Neural progenitor cell (in vitro differentiated cells): ENCODE results near the gene COL4A5. TPM values are rescaled to one million over a fixed set of nuclear protein-coding genes. Genes with fewer than 3 reads are reported as not detected.
A peak's percentile ranks its signal among the peaks of the same experiment; 100 is the strongest.

Experiments used
- DNase-seq: peaks from one replicate; pipeline ENCODE4 v3.0.0-alpha.2; 2016; ENCODE audit warnings: low spot score
- H2AFZ ChIP-seq: fragments of 200-600 bp; sonication (generic); replicated peaks from 2 replicates; pipeline ENCODE4 v1.6.1; 2016; ENCODE audit warnings: antibody characterized with exemption
- H3F3A ChIP-seq: fragments of 200-600 bp; sonication (generic); 2 replicates; pipeline ENCODE4 v1.6.1; 2016; ENCODE audit warnings: antibody characterized with exemption, low read depth
- H3K27ac ChIP-seq: fragments of 200-600 bp; sonication (generic); 2 replicates; pipeline ENCODE4 v1.5.1; 2016; ENCODE audit warnings: mild to moderate bottlenecking
- H3K27me3 ChIP-seq: fragments of 200-600 bp; sonication (generic); 2 replicates; pipeline ENCODE4 v1.6.1; 2016; ENCODE audit warnings: mild to moderate bottlenecking, moderate library complexity
- H3K36me3 ChIP-seq: fragments of 200-600 bp; sonication (generic); 2 replicates; pipeline ENCODE4 v1.5.1; 2016
- H3K4me1 ChIP-seq: fragments of 200-600 bp; sonication (generic); 2 replicates; pipeline ENCODE4 v1.6.1; 2016; ENCODE audit warnings: mixed run types
- H3K4me2 ChIP-seq: fragments of 200-600 bp; sonication (generic); 2 replicates; pipeline ENCODE4 v1.6.1; 2016
- H3K4me3 ChIP-seq: fragments of 200-600 bp; sonication (generic); 2 replicates; pipeline ENCODE4 v1.5.1; 2016
- H3K79me2 ChIP-seq: fragments of 200-600 bp; sonication (generic); 2 replicates; pipeline ENCODE4 v1.6.1; 2016; ENCODE audit warnings: low read depth
- H3K9ac ChIP-seq: fragments of 200-600 bp; sonication (generic); 2 replicates; pipeline ENCODE4 v1.6.1; 2016
- H3K9me3 ChIP-seq: fragments of 200-600 bp; sonication (generic); 2 replicates; pipeline ENCODE4 v1.5.1; 2016; ENCODE audit warnings: low read depth
- H4K20me1 ChIP-seq: fragments of 200-600 bp; sonication (generic); 2 replicates; pipeline ENCODE4 v1.6.1; 2016; ENCODE audit warnings: low read depth
- H3K27ac Mint-ChIP-seq: 3 replicates; pipeline ENCODE4 v1.8.0; 2021; ENCODE audit warnings: mixed read lengths
- H3K27me3 Mint-ChIP-seq: 2 replicates; pipeline ENCODE4 v1.8.0; 2022; ENCODE audit warnings: low read depth, mild to moderate bottlenecking, inconsistent platforms, moderate library complexity, mixed read lengths; ENCODE audit not compliant: insufficient read depth
- H3K36me3 Mint-ChIP-seq: 3 replicates; pipeline ENCODE4 v1.8.0; 2021; ENCODE audit warnings: mixed read lengths
- H3K4me1 Mint-ChIP-seq: 3 replicates; pipeline ENCODE4 v1.8.0; 2021; ENCODE audit warnings: mixed read lengths
- H3K4me3 Mint-ChIP-seq: 3 replicates; pipeline ENCODE4 v1.8.0; 2021; ENCODE audit warnings: mild to moderate bottlenecking, moderate library complexity, mixed read lengths
- H3K9me3 Mint-ChIP-seq: 3 replicates; pipeline ENCODE4 v1.8.0; 2020; ENCODE audit warnings: mixed read lengths
- CTCF ChIP-seq: fragments of 200-600 bp; sonication (generic); IDR thresholded peaks from 2 replicates; pipeline ENCODE4 v1.5.1; 2017; ENCODE audit warnings: antibody characterized with exemption, mild to moderate bottlenecking
- EZH2 ChIP-seq: fragments of 200-600 bp; sonication (generic); IDR thresholded peaks from 2 replicates; pipeline ENCODE4 v1.6.1; 2017; ENCODE audit warnings: antibody characterized with exemption, mild to moderate bottlenecking, moderate library complexity
- EZH2phosphoT487 ChIP-seq: fragments of 200-600 bp; sonication (generic); IDR thresholded peaks from 2 replicates; pipeline ENCODE4 v1.6.1; 2017; ENCODE audit warnings: antibody characterized with exemption
- total RNA-seq: library from RNA; depleted of rRNA; stranded (reverse); fragments of >200 nt; gene quantifications from 2 replicates; pipeline ENCODE4 v1.2.3, GENCODE V29; 2015; ENCODE audit warnings: low replicate concordance

Gene COL4A5
- total RNA-seq, 1 donor from 2014 or later: 115 TPM

- Histone ChIP-seq H3K27ac (peak overlapping the region; percentile 42), H3K4me1 (peaks cover 14% of the 10 kb centered on the region), H2AFZ (no peak overlapping the region), H3K4me2 (no peak overlapping the region), H3K27me3 (no peaks in the 10 kb centered on the region), H3K36me3 (peaks cover 23% of the 10 kb centered on the region), H4K20me1 (no peaks in the 10 kb centered on the region), H3K9ac (no peak overlapping the region), H3K9me3 (peaks cover 4% of the 10 kb centered on the region), H3K79me2 (no peaks in the 10 kb centered on the region), H3K4me3 (no peak overlapping the region), H3F3A (peaks cover 5% of the 10 kb centered on the region)
- TF ChIP-seq CTCF (no peak), EZH2phosphoT487 (no peak), EZH2 (no peak)
- Mint-ChIP-seq H3K4me3 (no peak overlapping the region), H3K36me3 (peaks cover 59% of the 10 kb centered on the region), H3K4me1 (peaks cover 10% of the 10 kb centered on the region), H3K27ac (peak overlapping the region; percentile 50), H3K9me3 (no peaks in the 10 kb centered on the region), H3K27me3 (no peaks in the 10 kb centered on the region)
- peak; percentile 26 for DNase-seq
Measured at GRCh38 chrX:108582151-108582550, 142.5 kb downstream of the COL4A5 start.

- Histone ChIP-seq H3F3A (peaks cover 5% of the 10 kb centered on the region), H3K27me3 (no peaks in the 10 kb centered on the region), H3K9me3 (peaks cover 4% of the 10 kb centered on the region), H3K4me1 (peaks cover 14% of the 10 kb centered on the region), H2AFZ (no peak overlapping the region), H3K27ac (no peak overlapping the region), H4K20me1 (no peaks in the 10 kb centered on the region), H3K36me3 (peaks cover 16% of the 10 kb centered on the region), H3K4me2 (no peak overlapping the region), H3K9ac (no peak overlapping the region), H3K4me3 (no peak overlapping the region), H3K79me2 (no peaks in the 10 kb centered on the region)
- H3K36me3 Mint-ChIP-seq: peaks cover 50% of the 10 kb centered on the region
- TF ChIP-seq CTCF: peak; percentile 69
- no peak for TF ChIP-seq EZH2
- H3K4me3 Mint-ChIP-seq: no peak overlapping the region
- H3K27ac Mint-ChIP-seq: no peak overlapping the region
- no peaks in the 10 kb centered on the region for H3K9me3 Mint-ChIP-seq
- peaks cover 10% of the 10 kb centered on the region for H3K4me1 Mint-ChIP-seq
- no peaks in the 10 kb centered on the region for H3K27me3 Mint-ChIP-seq
- DNase-seq: peak; percentile 68
Measured at GRCh38 chrX:108584617-108585211, 145.1 kb downstream of the COL4A5 start.

GRCh38 chrX:108590496-108590895 is 150.9 kb downstream of the COL4A5 start:
- Histone ChIP-seq H3K36me3 (peaks cover 3% of the 10 kb centered on the region), H3K4me3 (no peak overlapping the region), H4K20me1 (no peaks in the 10 kb centered on the region), H3K27me3 (no peaks in the 10 kb centered on the region), H3K4me2 (no peak overlapping the region), H3K4me1 (no peaks in the 10 kb centered on the region), H3K27ac (no peak overlapping the region), H2AFZ (no peak overlapping the region), H3K9me3 (no peaks in the 10 kb centered on the region), H3K9ac (no peak overlapping the region), H3K79me2 (no peaks in the 10 kb centered on the region), H3F3A (no peaks in the 10 kb centered on the region)
- Mint-ChIP-seq H3K36me3 (peaks cover 47% of the 10 kb centered on the region), H3K9me3 (no peaks in the 10 kb centered on the region), H3K4me1 (no peaks in the 10 kb centered on the region), H3K4me3 (no peak overlapping the region), H3K27me3 (no peaks in the 10 kb centered on the region), H3K27ac (no peak overlapping the region)
- no peak for DNase-seq
- TF ChIP-seq EZH2phosphoT487 (no peak), CTCF (no peak), EZH2 (no peak)
